ENCODE results near the gene CMTM3. TPM values are rescaled to one million over a fixed set of nuclear protein-coding genes. Genes with fewer than 3 reads are reported as not detected.
A peak's percentile ranks its signal among the peaks of the same experiment; 100 is the strongest.
"Not testable (repeated sequence)": the region's sequence is repeated elsewhere in the genome, so short reads cannot be mapped to it uniquely, and the experiment has no call there.

Gene CMTM3
- total and polyA plus RNA-seq, 5 donors from 2014 or later = 83.1 to 127 (median 123) TPM

GRCh38 chr16:66596559-66596958, 7.9 kb upstream of the CMTM3 start:
- H3K36me3 ChIP-seq (ENCODE audit: control insufficient read depth, insufficient read depth, low read length); H3K36me3 Mint-ChIP-seq: not testable (repeated sequence)
- H3K4me1 Mint-ChIP-seq = peaks cover 13 to 45% (median 25%) of the 10 kb centered on the region in 4 donors

DNA sequence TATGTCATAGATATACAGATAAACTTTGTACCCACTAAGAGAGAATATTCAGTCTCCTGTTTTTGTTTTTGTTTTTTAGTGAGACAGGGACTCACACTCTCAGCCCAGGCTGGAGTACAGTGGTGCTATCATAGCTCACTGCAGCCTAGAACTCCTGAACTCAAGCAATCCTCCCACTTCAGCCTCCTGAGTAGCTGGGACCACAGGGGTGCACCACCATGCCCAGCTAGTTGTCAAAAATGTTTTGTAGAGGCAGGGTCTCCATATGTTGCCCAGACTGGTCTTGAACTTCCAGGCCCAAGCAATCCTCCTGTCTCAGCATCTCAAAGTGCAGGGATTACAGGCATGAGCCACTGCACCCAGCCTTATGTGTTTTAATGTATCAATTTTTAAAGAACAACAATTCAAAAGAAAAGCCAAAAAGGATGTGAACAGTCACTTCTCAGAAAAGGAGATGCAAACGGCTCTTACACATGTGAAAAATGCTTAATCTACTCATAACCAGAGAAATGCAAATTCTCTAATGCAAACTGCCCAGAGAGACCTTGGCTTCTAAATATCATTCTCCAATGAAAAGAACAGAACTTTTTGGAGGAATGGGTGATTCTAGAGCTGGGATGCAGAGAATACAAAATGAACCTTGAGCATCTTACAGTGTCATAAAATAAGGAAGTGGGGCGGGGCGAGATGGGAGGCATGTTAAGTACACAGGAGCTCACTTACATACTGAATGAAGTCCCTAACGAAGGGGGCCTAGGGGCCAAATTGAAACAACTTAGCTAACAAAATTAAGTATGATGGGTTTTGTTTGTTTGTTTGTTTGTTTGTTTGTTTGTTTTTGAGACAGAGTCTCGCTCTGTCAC, 7.3 kb upstream of the CMTM3 start:
- H3K27ac ChIP-seq (ENCODE audit: insufficient read depth, low read length, poor library complexity, severe bottlenecking) = peak overlapping the region; percentile 50
- peak overlapping the region; percentile 30 to 76 (median 60) for H3K4me3 Mint-ChIP-seq
- H3K27me3 ChIP-seq (ENCODE audit: control insufficient read depth, insufficient read depth, low read length) = no peaks in the 10 kb centered on the region
- peaks cover 13 to 45% (median 25%) of the 10 kb centered on the region in 4 donors for H3K4me1 Mint-ChIP-seq
- peak; percentile 65 to 76 for ATAC-seq (ENCODE audit: low read depth in 2 of 2)
- peak in 1 of 3 donors; percentile 86 for DNase-seq
- peak overlapping the region; percentile 72 to 96 (median 74) for H3K27ac Mint-ChIP-seq
- peaks cover 0 to 4% (median 1%) of the 10 kb centered on the region in 7 donors for H3K9me3 Mint-ChIP-seq
- no peaks in the 10 kb centered on the region for H3K36me3 ChIP-seq (ENCODE audit: control insufficient read depth, insufficient read depth, low read length)
- H3K27me3 Mint-ChIP-seq = no peaks in the 10 kb centered on the region
- H3K4me1 ChIP-seq (ENCODE audit: control insufficient read depth, insufficient read depth, low read length, poor library complexity, severe bottlenecking) = peaks cover 27% of the 10 kb centered on the region
- H3K4me3 ChIP-seq (ENCODE audit: low read depth, low read length) = peak overlapping the region; percentile 44
- no peaks in the 10 kb centered on the region for H3K9me3 ChIP-seq (ENCODE audit: control insufficient read depth in 2 of 2, low read length in 2 of 2)
- H3K36me3 Mint-ChIP-seq = no peaks in the 10 kb centered on the region

More at GRCh38 chr16:66596559-66596958, 7.9 kb upstream of the CMTM3 start:
- not testable (repeated sequence) for H3K9me3 Mint-ChIP-seq; DNase-seq; ATAC-seq (ENCODE audit: low read depth in 2 of 2); H3K4me3 ChIP-seq (ENCODE audit: low read depth, low read length); H3K9me3 ChIP-seq (ENCODE audit: control insufficient read depth in 2 of 2, low read length in 2 of 2); H3K27ac ChIP-seq (ENCODE audit: insufficient read depth, low read length, poor library complexity, severe bottlenecking); H3K27me3 Mint-ChIP-seq; H3K27me3 ChIP-seq (ENCODE audit: control insufficient read depth, insufficient read depth, low read length)
- peaks cover 27% of the 10 kb centered on the region for H3K4me1 ChIP-seq (ENCODE audit: control insufficient read depth, insufficient read depth, low read length, poor library complexity, severe bottlenecking)
- peak overlapping the region; percentile 72 to 96 (median 74) for H3K27ac Mint-ChIP-seq
- peak overlapping the region in 1 of 4 donors; percentile 63 for H3K4me3 Mint-ChIP-seq

GRCh38 chr16:66598111-66598510, 6.4 kb upstream of the CMTM3 start:
- H3K27ac ChIP-seq (ENCODE audit: insufficient read depth, low read length, poor library complexity, severe bottlenecking) = no peak overlapping the region
- peak overlapping the region in 3 of 4 donors; percentile 36 to 55 (median 38) for H3K4me3 Mint-ChIP-seq
- ATAC-seq (ENCODE audit: low read depth in 2 of 2) = peak; percentile 31 to 41

GRCh38 chr16:66599726-66600125, 4.8 kb upstream of the CMTM3 start:
- DNase-seq = peak in 1 of 3 donors; percentile 53

More at GRCh38 chr16:66598111-66598510, 6.4 kb upstream of the CMTM3 start:
- H3K27ac Mint-ChIP-seq = peak overlapping the region; percentile 74 to 80 (median 77)
- H3K36me3 Mint-ChIP-seq = no peaks in the 10 kb centered on the region
- DNase-seq = peak in 1 of 3 donors; percentile 75
- no peaks in the 10 kb centered on the region for H3K36me3 ChIP-seq (ENCODE audit: control insufficient read depth, insufficient read depth, low read length)
- no peaks in the 10 kb centered on the region for H3K9me3 ChIP-seq (ENCODE audit: control insufficient read depth in 2 of 2, low read length in 2 of 2)
- H3K4me1 Mint-ChIP-seq = peaks cover 13 to 50% (median 27%) of the 10 kb centered on the region in 4 donors
- peaks cover 0 to 4% (median 1%) of the 10 kb centered on the region in 7 donors for H3K9me3 Mint-ChIP-seq
- H3K27me3 Mint-ChIP-seq = no peaks in the 10 kb centered on the region
- peaks cover 27% of the 10 kb centered on the region for H3K4me1 ChIP-seq (ENCODE audit: control insufficient read depth, insufficient read depth, low read length, poor library complexity, severe bottlenecking)
- H3K4me3 ChIP-seq (ENCODE audit: low read depth, low read length) = no peak overlapping the region
- no peaks in the 10 kb centered on the region for H3K27me3 ChIP-seq (ENCODE audit: control insufficient read depth, insufficient read depth, low read length)

DNA sequence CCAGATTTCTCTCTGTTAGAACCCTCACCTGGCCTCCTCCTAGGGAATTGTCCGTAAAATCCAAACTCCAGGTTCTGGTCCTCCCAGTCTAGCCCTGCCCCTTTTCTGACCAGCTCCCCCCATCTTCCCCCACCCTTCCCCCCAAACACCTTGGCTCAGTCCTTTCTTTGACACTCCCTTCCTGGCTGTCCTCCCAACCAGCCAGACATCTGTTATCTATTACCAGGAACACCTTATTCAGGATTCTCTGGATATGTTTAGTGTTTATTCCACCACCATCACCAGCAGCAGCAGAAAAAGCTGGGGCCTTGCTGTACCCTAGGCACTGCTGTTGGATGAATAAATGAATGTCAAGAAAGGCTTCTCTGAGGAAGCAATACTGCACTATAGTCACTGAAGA, 4.0 kb upstream of the CMTM3 start:
- peak overlapping the region; percentile 48 to 93 (median 52) for H3K27ac Mint-ChIP-seq
- H3K4me1 Mint-ChIP-seq = peaks cover 13 to 57% (median 33%) of the 10 kb centered on the region in 4 donors

More at GRCh38 chr16:66599726-66600125, 4.8 kb upstream of the CMTM3 start:
- no peak overlapping the region for H3K4me3 ChIP-seq (ENCODE audit: low read depth, low read length)
- no peak overlapping the region for H3K27ac ChIP-seq (ENCODE audit: insufficient read depth, low read length, poor library complexity, severe bottlenecking)
- ATAC-seq (ENCODE audit: low read depth in 2 of 2) = no peak
- H3K4me3 Mint-ChIP-seq = peak overlapping the region in 2 of 4 donors; percentile 4 to 23
- no peaks in the 10 kb centered on the region for H3K27me3 ChIP-seq (ENCODE audit: control insufficient read depth, insufficient read depth, low read length)
- peak overlapping the region in 2 of 3 donors; percentile 47 to 75 for H3K27ac Mint-ChIP-seq
- peaks cover 13 to 57% (median 33%) of the 10 kb centered on the region in 4 donors for H3K4me1 Mint-ChIP-seq
- no peaks in the 10 kb centered on the region for H3K27me3 Mint-ChIP-seq
- H3K4me1 ChIP-seq (ENCODE audit: control insufficient read depth, insufficient read depth, low read length, poor library complexity, severe bottlenecking) = peaks cover 38% of the 10 kb centered on the region
- no peaks in the 10 kb centered on the region for H3K36me3 Mint-ChIP-seq
- H3K9me3 Mint-ChIP-seq = peaks cover 0 to 10% (median 1%) of the 10 kb centered on the region in 7 donors
- H3K9me3 ChIP-seq (ENCODE audit: control insufficient read depth in 2 of 2, low read length in 2 of 2) = no peaks in the 10 kb centered on the region
- H3K36me3 ChIP-seq (ENCODE audit: control insufficient read depth, insufficient read depth, low read length) = no peaks in the 10 kb centered on the region

GRCh38 chr16:66601471-66601870, 3.0 kb upstream of the CMTM3 start:
- Histone ChIP-seq H3K9me3 (ENCODE audit: control insufficient read depth in 2 of 2, low read length in 2 of 2) (no peaks in the 10 kb centered on the region), H3K27ac (ENCODE audit: insufficient read depth, low read length, poor library complexity, severe bottlenecking) (no peak overlapping the region), H3K4me3 (ENCODE audit: low read depth, low read length) (no peak overlapping the region), H3K27me3 (ENCODE audit: control insufficient read depth, insufficient read depth, low read length) (no peaks in the 10 kb centered on the region), H3K36me3 (ENCODE audit: control insufficient read depth, insufficient read depth, low read length) (no peaks in the 10 kb centered on the region), H3K4me1 (ENCODE audit: control insufficient read depth, insufficient read depth, low read length, poor library complexity, severe bottlenecking) (peaks cover 48% of the 10 kb centered on the region)
- H3K36me3 Mint-ChIP-seq = no peaks in the 10 kb centered on the region
- peaks cover 16 to 65% (median 37%) of the 10 kb centered on the region in 4 donors for H3K4me1 Mint-ChIP-seq
- DNase-seq (no peak), ATAC-seq (ENCODE audit: low read depth in 2 of 2) (no peak)
- peak overlapping the region in 1 of 4 donors; percentile 91 for H3K4me3 Mint-ChIP-seq
- H3K27ac Mint-ChIP-seq = no peak overlapping the region
- peaks cover 0 to 10% (median 1%) of the 10 kb centered on the region in 7 donors for H3K9me3 Mint-ChIP-seq
- H3K27me3 Mint-ChIP-seq = no peaks in the 10 kb centered on the region

More for the DNA sequence above, 4.0 kb upstream of the CMTM3 start:
- Mint-ChIP-seq H3K4me3 (peak overlapping the region in 2 of 4 donors; percentile 17 to 62), H3K27me3 (no peaks in the 10 kb centered on the region), H3K9me3 (peaks cover 0 to 10% (median 1%) of the 10 kb centered on the region in 7 donors), H3K36me3 (no peaks in the 10 kb centered on the region)
- ATAC-seq (ENCODE audit: low read depth in 2 of 2) = no peak
- Histone ChIP-seq H3K36me3 (ENCODE audit: control insufficient read depth, insufficient read depth, low read length) (no peaks in the 10 kb centered on the region), H3K4me1 (ENCODE audit: control insufficient read depth, insufficient read depth, low read length, poor library complexity, severe bottlenecking) (peaks cover 40% of the 10 kb centered on the region), H3K27ac (ENCODE audit: insufficient read depth, low read length, poor library complexity, severe bottlenecking) (no peak overlapping the region), H3K27me3 (ENCODE audit: control insufficient read depth, insufficient read depth, low read length) (no peaks in the 10 kb centered on the region), H3K9me3 (ENCODE audit: control insufficient read depth in 2 of 2, low read length in 2 of 2) (no peaks in the 10 kb centered on the region), H3K4me3 (ENCODE audit: low read depth, low read length) (no peak overlapping the region)
- no peak for DNase-seq

DNA sequence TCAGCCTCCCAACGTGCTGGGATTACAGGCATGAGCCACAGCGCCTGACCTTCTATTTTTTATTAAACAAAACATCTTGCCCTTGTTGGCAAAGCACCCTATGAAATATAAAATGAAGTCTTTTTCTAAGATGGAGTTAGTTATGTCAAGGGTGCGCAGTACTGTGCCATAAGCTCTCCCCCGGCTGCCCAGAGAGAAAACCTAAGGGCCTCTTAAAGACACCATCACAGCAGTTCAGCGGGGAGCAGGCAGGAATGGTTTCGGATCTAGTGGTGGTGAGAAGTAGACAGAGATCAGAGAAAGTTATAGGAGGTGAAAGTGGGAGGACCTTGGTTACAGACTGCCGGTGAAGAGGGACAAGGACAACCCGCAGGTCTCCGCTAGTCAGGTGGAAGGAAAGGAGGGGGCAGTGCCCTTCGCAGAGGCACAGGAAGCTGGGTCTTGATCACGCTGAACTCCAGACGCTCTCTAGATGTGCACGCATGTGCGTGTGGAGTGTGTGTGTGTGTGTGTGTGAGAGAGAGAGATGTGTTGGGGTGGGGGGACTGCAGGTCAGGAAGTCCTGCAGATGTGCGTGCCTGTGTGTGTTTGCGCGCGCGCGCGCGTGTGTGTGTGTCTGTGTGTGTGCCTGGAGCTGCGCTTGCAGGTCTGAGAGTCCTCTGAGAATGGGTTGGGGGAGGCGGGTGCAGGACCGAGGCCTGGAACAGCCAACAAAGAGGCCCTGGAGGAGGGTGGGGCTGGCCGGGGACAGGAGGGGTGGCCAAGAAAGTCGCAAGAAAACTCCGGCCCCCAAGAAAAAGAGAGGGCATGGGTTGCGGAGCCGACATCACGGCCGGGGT, 748 bp upstream of the CMTM3 start:
- peaks cover 0 to 10% (median 1%) of the 10 kb centered on the region in 7 donors for H3K9me3 Mint-ChIP-seq
- no peaks in the 10 kb centered on the region for H3K9me3 ChIP-seq (ENCODE audit: control insufficient read depth in 2 of 2, low read length in 2 of 2)
- H3K36me3 ChIP-seq (ENCODE audit: control insufficient read depth, insufficient read depth, low read length) = peaks cover under 1% of the 10 kb centered on the region
- H3K4me3 ChIP-seq (ENCODE audit: low read depth, low read length) = peak overlapping the region; percentile 53
- peak overlapping the region; percentile 91 to 98 (median 96) for H3K4me3 Mint-ChIP-seq
- ATAC-seq (ENCODE audit: low read depth in 2 of 2) = peak; percentile 78
- peak; percentile 60 to 96 (median 86) for DNase-seq
- H3K4me1 Mint-ChIP-seq = peaks cover 7 to 66% (median 38%) of the 10 kb centered on the region in 4 donors
- H3K27ac ChIP-seq (ENCODE audit: insufficient read depth, low read length, poor library complexity, severe bottlenecking) = peak overlapping the region; percentile 73
- H3K27me3 ChIP-seq (ENCODE audit: control insufficient read depth, insufficient read depth, low read length) = no peaks in the 10 kb centered on the region
- peaks cover 48% of the 10 kb centered on the region for H3K4me1 ChIP-seq (ENCODE audit: control insufficient read depth, insufficient read depth, low read length, poor library complexity, severe bottlenecking)
- no peaks in the 10 kb centered on the region for H3K27me3 Mint-ChIP-seq
- peak overlapping the region; percentile 97 for H3K27ac Mint-ChIP-seq
- no peaks in the 10 kb centered on the region for H3K36me3 Mint-ChIP-seq

Data from CD4-positive, CD25-positive, alpha-beta regulatory T cell (primary cell).